GM10266 (cell line): ENCODE results near the gene DNM3.

Experiments
- DNase-seq: peaks from one replicate; pipeline ENCODE4 v3.0.0; 2012; ENCODE audit errors: extremely low spot score
- TF ChIP-seq, protein P1 (sequence below): IDR thresholded peaks from 2 replicates; pipeline ENCODE4 v1.5.1; 2012; ENCODE audit warnings: mild to moderate bottlenecking, low read depth; ENCODE audit not compliant: control insufficient read depth, insufficient read depth; ENCODE audit errors: missing control alignments

Gene DNM3

DNA sequence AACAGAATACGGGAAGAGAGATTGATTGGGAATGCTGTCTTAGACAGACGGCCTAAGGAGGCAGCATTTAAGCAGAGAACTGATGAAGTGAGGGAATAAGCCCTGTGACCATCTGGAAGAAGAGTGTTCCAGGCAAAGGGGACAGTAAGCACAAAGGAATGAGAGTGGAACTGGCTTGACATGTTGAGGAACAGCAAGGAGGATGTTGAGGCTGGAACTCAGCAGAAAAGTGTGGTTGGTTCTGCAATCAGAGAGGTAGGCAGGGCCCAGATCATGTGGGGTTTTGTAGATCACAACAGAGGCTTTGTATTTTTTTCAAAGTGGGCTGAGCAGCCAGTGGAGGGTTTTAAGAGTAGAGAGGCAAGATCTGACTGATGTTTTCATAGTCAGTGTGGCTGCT is 157.4 kb downstream of the DNM3 start:
- DNase-seq: no peak
- TF ChIP-seq, protein P1, sequence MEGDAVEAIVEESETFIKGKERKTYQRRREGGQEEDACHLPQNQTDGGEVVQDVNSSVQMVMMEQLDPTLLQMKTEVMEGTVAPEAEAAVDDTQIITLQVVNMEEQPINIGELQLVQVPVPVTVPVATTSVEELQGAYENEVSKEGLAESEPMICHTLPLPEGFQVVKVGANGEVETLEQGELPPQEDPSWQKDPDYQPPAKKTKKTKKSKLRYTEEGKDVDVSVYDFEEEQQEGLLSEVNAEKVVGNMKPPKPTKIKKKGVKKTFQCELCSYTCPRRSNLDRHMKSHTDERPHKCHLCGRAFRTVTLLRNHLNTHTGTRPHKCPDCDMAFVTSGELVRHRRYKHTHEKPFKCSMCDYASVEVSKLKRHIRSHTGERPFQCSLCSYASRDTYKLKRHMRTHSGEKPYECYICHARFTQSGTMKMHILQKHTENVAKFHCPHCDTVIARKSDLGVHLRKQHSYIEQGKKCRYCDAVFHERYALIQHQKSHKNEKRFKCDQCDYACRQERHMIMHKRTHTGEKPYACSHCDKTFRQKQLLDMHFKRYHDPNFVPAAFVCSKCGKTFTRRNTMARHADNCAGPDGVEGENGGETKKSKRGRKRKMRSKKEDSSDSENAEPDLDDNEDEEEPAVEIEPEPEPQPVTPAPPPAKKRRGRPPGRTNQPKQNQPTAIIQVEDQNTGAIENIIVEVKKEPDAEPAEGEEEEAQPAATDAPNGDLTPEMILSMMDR: no peak

DNA sequence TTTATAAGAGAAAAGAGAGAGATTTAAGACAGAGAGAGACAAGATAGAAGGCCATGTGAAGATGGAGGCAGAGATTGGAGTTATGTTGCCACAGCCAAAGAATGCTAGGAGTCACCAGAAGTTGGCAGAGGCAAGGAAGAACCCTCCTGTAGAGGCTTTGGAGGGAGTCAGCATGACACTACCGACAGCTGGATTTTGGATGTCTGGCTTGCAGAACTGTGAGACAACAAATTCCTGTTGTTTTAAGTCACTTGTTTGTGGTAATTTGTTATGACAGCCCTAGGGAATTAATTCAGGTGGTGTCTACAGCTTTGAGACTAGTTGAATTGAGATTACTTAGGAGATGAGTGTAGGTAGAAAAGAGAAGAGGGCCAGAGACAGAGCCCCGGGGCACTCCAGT is 158.5 kb downstream of the DNM3 start:
- no peak for DNase-seq
- TF ChIP-seq, protein P1: no peak

DNA sequence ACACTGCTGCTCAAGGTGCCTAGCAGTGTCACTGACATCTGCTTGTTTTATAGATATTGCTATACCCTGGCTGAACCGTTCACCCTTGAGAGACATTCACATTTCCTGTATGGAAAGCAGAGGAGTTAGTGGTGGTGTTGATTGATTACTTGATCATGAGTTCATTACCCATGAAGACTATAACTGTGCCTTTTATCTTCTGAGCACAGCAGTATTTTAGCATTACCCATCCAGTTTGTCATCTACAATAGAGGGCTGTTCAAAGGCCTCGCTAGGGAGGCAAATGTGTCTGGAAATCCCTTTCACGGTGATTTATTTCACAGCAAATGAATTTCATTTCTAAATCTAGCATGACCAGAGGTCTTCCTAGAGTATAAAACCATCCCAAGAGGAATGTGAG is 160.0 kb downstream of the DNM3 start:
- no peak for DNase-seq
- TF ChIP-seq, protein P1: no peak

DNA sequence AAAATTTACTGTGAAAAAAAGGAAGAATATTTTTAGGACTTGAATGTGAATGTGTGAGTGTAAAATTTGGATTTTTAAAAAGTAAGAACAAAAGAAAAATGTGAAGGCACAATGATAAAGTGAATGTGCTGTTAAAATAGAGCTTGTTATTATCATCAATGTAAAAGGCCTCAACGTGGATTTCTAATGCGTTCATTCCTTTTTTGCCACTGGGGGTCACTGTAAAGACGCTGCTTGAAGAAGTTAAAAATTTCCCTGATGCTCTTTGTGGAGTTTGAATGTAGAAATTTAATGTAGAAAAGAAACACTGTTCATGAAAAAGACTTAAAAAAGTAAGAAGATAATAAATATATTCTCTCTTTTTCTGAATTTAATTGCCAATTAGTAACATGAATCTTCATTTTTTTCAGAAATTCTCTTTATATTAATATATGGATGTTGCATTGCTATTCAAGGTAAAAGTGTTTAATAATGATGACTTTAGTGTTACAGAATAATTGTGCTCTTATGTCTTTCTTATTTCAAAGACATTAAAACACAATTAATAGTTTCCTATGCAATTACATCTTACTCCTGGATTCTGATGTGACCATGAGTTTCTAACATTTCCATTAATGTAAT is 161.5 kb downstream of the DNM3 start:
- TF ChIP-seq, protein P1: peak; percentile 71
- DNase-seq: peak; percentile 17

DNA sequence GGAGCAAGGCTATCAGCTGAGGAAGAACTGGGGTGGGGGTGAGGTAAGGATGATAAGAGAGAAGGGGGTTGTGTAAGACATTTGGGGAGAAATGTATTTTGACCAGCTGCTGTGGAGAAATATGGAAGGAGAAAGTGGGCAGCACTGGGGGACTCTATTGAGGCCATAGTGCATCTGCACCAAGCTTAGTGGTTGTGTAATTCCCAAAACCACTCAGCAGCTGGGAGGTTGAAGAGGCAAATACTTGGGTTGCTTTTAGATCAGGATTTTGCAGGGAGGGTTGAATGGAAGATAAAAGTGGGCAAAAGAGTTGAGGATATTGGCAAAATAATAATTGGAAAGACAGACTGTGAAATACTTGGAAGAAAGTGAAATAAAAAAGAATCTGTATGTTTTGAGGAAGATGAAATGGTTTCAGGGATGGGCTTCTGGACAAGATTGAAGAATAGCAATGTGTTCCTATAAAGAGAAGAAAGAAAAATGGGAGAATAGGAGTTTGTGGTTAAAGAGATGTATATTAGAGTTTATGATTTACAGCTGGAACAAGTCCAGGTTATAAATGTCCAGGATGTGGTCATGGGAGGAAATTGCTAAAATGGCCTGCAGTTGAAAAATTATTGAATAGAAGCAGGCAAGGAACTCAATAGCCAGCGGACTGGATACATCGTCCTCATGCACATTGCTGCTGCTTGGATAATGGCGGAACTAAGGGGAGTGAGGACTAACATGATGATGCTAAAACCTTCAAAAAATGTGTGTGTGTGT is 162.7 kb downstream of the DNM3 start:
- no peak for DNase-seq
- TF ChIP-seq, protein P1: no peak

DNA sequence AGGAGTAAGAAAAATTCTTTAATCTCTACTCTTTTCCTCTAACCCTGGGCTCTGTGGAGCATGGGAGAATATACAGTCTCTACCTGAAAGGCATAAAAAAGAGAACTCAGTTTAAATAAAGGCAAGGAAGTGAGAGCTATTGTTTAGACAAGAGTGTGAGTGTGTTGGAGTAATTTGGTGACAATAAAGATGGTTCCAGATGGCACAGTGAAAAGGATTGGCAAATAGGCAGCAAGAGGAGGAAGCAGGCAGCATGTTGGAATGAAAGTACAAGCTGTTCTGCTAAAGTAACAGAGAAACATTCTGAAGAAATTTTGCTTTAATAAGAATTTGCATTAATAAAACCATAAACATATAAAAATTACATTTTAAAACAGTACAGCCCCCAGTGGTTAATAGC is 163.4 kb downstream of the DNM3 start:
- TF ChIP-seq, protein P1: no peak
- DNase-seq: no peak

DNA sequence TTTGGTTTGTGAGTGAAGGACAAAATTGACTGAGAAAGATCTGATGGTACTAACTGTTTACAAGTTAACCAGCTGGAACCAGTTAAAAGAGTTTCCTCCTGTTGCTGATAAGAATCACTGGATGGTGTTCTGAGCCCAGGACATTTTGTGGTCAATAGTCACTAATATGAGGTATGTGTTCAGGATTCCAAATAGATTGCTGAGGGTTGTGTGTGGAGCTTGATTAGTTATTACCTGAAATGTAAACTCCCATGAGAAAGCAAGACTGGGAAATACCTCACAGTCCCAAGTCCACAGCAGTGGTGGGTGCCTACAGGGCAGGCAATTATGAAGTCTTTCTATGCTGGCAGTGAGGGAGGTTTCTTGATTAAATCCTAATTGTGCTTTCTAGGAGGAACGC is 164.6 kb downstream of the DNM3 start:
- no peak for DNase-seq

More for the DNA sequence above, 164.6 kb downstream of the DNM3 start:
- TF ChIP-seq, protein P1: no peak
